ENCODE results near the gene PRR35.

The PRR35 gene

GRCh38 chr16:560204-560700 lies at the start of gene PRR35:
Gene PRR35, plus strand, starts transcription at chr16:560394. Its CDS starts 2,901 bp downstream, at chr16:563295.
- peaks cover 45% of the 10 kb centered on the region for H3K27me3 Mint-ChIP-seq
- no peak within 1 kb of the TSS for H3K27ac Mint-ChIP-seq
- H3K9me3 Mint-ChIP-seq: no peaks in the 10 kb centered on the region
- no peaks in the 10 kb centered on the region for H3K36me3 Mint-ChIP-seq (ENCODE audit: low read depth)
- H3K4me1 Mint-ChIP-seq (ENCODE audit: low read depth): no peaks in the 10 kb centered on the region
- intact Hi-C loops (cut with micrococcal nuclease): no loop called here
- no peak within 1 kb of the TSS for H3K4me3 Mint-ChIP-seq

GRCh38 chr16:512802-513201 lies 47.4 kb upstream of the PRR35 start:
- peaks cover 5% of the 10 kb centered on the region for H3K4me1 Mint-ChIP-seq (ENCODE audit: low read depth)
- intact Hi-C loops (cut with micrococcal nuclease): no loop called here
- H3K9me3 Mint-ChIP-seq: no peaks in the 10 kb centered on the region
- H3K4me3 Mint-ChIP-seq: no peak overlapping the region
- peaks cover 21% of the 10 kb centered on the region for H3K36me3 Mint-ChIP-seq (ENCODE audit: low read depth)
- H3K27me3 Mint-ChIP-seq: no peaks in the 10 kb centered on the region
- no peak overlapping the region for H3K27ac Mint-ChIP-seq

GRCh38 chr16:513950-514349 lies 46.2 kb upstream of the PRR35 start:
- intact Hi-C loops (cut with micrococcal nuclease): no loop called here
- Mint-ChIP-seq H3K27me3 (no peaks in the 10 kb centered on the region), H3K27ac (no peak overlapping the region), H3K9me3 (no peaks in the 10 kb centered on the region), H3K4me1 (ENCODE audit: low read depth) (peaks cover 5% of the 10 kb centered on the region), H3K4me3 (no peak overlapping the region), H3K36me3 (ENCODE audit: low read depth) (peaks cover 21% of the 10 kb centered on the region)

DNA sequence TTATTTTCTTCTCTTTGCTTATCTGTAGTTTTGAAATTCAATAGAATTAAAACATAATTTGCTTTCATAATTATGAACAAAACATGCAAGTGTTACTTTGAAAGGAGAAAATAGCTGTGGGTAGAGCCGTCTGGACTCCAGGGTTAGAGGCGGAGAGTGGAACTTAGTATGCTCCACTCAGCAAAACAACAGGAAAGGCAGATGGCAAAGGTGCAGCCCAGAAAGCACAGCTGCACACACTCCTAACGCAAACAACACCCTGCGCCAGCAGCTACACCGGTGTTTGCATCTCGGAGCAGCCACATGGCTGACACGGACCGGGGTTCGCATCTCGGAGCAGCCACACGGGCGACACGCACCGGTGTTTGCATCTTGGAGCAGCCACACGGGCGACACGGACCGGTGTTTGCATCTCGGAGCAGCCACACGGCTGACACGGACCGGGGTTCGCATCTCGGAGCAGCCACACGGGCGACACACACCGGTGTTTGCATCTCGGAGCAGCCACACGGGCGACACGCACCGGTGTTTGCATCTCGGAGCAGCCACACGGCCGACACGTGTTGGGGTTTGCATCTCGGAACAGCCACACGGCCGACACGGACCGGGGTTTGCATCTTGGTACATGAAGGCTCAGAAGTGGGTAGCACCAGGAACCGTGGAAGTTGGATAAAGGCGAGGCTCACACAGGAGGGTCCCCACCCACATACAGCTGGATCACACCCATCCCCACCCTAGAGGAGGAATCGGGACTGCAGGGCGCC lies 44.8 kb upstream of the PRR35 start:
- no peaks in the 10 kb centered on the region for H3K27me3 Mint-ChIP-seq
- no peaks in the 10 kb centered on the region for H3K4me1 Mint-ChIP-seq (ENCODE audit: low read depth)
- H3K27ac Mint-ChIP-seq: no peak overlapping the region
- no peak overlapping the region for H3K4me3 Mint-ChIP-seq
- peaks cover 26% of the 10 kb centered on the region for H3K36me3 Mint-ChIP-seq (ENCODE audit: low read depth)
- no peaks in the 10 kb centered on the region for H3K9me3 Mint-ChIP-seq
- intact Hi-C loops (cut with micrococcal nuclease): no loop called here

GRCh38 chr16:515939-516226 lies 44.3 kb upstream of the PRR35 start:
- H3K9me3 Mint-ChIP-seq: no peaks in the 10 kb centered on the region
- H3K27ac Mint-ChIP-seq: no peak overlapping the region
- peaks cover 26% of the 10 kb centered on the region for H3K36me3 Mint-ChIP-seq (ENCODE audit: low read depth)
- H3K4me1 Mint-ChIP-seq (ENCODE audit: low read depth): no peaks in the 10 kb centered on the region
- H3K4me3 Mint-ChIP-seq: no peak overlapping the region
- intact Hi-C loops (cut with micrococcal nuclease): no loop called here
- H3K27me3 Mint-ChIP-seq: no peaks in the 10 kb centered on the region

DNA sequence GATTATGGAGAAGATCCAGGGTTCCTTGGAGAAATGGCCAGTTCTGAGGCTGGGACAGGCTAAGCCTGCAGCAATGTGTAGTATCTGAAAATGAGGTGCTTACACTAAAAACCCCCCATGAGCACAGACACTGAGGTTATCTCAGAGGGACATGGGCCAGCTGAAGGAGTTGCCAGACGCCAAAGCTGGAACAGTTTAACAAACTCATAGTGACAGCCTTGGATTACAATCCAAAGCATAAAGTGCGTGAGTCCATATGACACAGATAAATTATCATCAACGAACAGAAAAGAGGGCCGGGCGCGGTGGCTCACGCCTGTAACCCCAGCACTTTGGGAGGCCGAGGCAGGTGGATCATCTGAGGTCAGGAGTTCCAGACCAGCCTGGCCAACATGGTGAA lies 43.9 kb upstream of the PRR35 start:
- no peak overlapping the region for H3K27ac Mint-ChIP-seq
- H3K9me3 Mint-ChIP-seq: no peaks in the 10 kb centered on the region
- H3K4me1 Mint-ChIP-seq (ENCODE audit: low read depth): no peaks in the 10 kb centered on the region
- intact Hi-C loops (cut with micrococcal nuclease): no loop called here
- no peak overlapping the region for H3K4me3 Mint-ChIP-seq
- H3K27me3 Mint-ChIP-seq: no peaks in the 10 kb centered on the region
- H3K36me3 Mint-ChIP-seq (ENCODE audit: low read depth): peaks cover 27% of the 10 kb centered on the region

DNA sequence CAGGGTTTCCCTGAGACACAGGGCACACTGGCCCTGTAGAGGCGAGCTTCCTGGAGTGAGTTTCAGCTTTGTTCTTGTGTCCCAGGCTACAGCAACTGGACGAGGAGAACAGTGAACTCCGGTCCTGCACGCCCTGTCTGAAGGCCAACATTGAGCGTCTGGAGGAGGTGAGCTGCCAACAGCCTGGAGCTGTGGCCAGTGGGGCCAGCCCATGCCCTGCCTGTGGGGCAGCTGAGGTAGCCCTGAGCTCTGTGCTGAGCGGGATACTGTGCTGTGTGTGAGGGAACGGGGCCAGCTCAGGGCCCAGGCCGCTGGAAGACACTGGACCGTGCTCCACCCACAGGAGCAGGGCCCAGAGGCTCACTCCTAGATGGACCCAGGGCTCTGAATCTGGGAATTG lies 41.3 kb upstream of the PRR35 start:
- Mint-ChIP-seq H3K4me3 (no peak overlapping the region), H3K27ac (no peak overlapping the region), H3K4me1 (ENCODE audit: low read depth) (peaks cover 11% of the 10 kb centered on the region), H3K27me3 (no peaks in the 10 kb centered on the region), H3K9me3 (no peaks in the 10 kb centered on the region), H3K36me3 (ENCODE audit: low read depth) (peaks cover 27% of the 10 kb centered on the region)
- intact Hi-C loops (cut with micrococcal nuclease): no loop called here

GRCh38 chr16:519425-519824 lies 40.8 kb upstream of the PRR35 start:
- H3K27ac Mint-ChIP-seq: no peak overlapping the region
- peaks cover 17% of the 10 kb centered on the region for H3K4me1 Mint-ChIP-seq (ENCODE audit: low read depth)
- no peaks in the 10 kb centered on the region for H3K27me3 Mint-ChIP-seq
- intact Hi-C loops (cut with micrococcal nuclease): no loop called here
- no peak overlapping the region for H3K4me3 Mint-ChIP-seq
- no peaks in the 10 kb centered on the region for H3K9me3 Mint-ChIP-seq
- H3K36me3 Mint-ChIP-seq (ENCODE audit: low read depth): peaks cover 27% of the 10 kb centered on the region

GRCh38 chr16:519841-520687 lies 40.1 kb upstream of the PRR35 start:
- Mint-ChIP-seq H3K27ac (no peak overlapping the region), H3K4me3 (no peak overlapping the region), H3K9me3 (no peaks in the 10 kb centered on the region), H3K36me3 (ENCODE audit: low read depth) (peaks cover 21% of the 10 kb centered on the region), H3K27me3 (no peaks in the 10 kb centered on the region), H3K4me1 (ENCODE audit: low read depth) (peaks cover 20% of the 10 kb centered on the region)
- intact Hi-C loops (cut with micrococcal nuclease): no loop called here

DNA sequence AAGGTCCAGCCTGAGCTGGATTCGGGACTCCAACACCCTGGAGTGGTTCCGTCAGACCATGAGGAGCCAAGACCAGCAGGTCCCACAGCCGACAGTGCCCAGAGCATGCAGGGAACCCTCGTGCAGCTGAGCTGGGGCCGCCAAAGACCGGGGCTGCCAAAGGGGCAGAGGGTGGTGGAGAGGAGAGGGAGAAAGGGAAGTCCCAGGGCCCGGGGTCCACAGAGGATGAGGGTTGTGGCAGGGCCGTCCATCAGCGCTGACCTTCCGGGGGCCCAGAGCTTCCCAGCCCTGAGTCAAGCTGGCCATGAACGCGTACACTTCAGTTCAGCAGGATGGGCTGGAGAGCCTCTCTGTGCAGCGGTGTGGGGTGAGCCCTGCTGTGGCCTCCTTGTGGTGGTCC lies 39.3 kb upstream of the PRR35 start:
- intact Hi-C loops (cut with micrococcal nuclease): no loop called here
- Mint-ChIP-seq H3K27ac (no peak overlapping the region), H3K36me3 (ENCODE audit: low read depth) (peaks cover 13% of the 10 kb centered on the region), H3K27me3 (no peaks in the 10 kb centered on the region), H3K4me1 (ENCODE audit: low read depth) (peaks cover 28% of the 10 kb centered on the region), H3K4me3 (no peak overlapping the region), H3K9me3 (no peaks in the 10 kb centered on the region)

- no peaks in the 10 kb centered on the region for H3K27me3 Mint-ChIP-seq
- peaks cover 13% of the 10 kb centered on the region for H3K36me3 Mint-ChIP-seq (ENCODE audit: low read depth)
- H3K27ac Mint-ChIP-seq: no peak overlapping the region
- intact Hi-C loops (cut with micrococcal nuclease): no loop called here
- H3K4me1 Mint-ChIP-seq (ENCODE audit: low read depth): peaks cover 35% of the 10 kb centered on the region
- H3K4me3 Mint-ChIP-seq: no peak overlapping the region
- no peaks in the 10 kb centered on the region for H3K9me3 Mint-ChIP-seq
These were observed 38.6 kb upstream of the PRR35 start for GRCh38 chr16:521381-522210.

- Mint-ChIP-seq H3K9me3 (no peaks in the 10 kb centered on the region), H3K27ac (no peak overlapping the region), H3K36me3 (ENCODE audit: low read depth) (peaks cover 18% of the 10 kb centered on the region), H3K4me3 (no peak overlapping the region), H3K4me1 (ENCODE audit: low read depth) (peaks cover 38% of the 10 kb centered on the region), H3K27me3 (no peaks in the 10 kb centered on the region)
- intact Hi-C loops (cut with micrococcal nuclease): no loop called here
These were observed 37.7 kb upstream of the PRR35 start for GRCh38 chr16:522320-523096.

GRCh38 chr16:523097-523741 lies 37.0 kb upstream of the PRR35 start:
- Mint-ChIP-seq H3K4me3 (no peak overlapping the region), H3K9me3 (no peaks in the 10 kb centered on the region), H3K4me1 (ENCODE audit: low read depth) (peaks cover 38% of the 10 kb centered on the region), H3K36me3 (ENCODE audit: low read depth) (peaks cover 19% of the 10 kb centered on the region), H3K27ac (no peak overlapping the region), H3K27me3 (no peaks in the 10 kb centered on the region)
- intact Hi-C loops (cut with micrococcal nuclease): no loop called here
